ENCODE data around the gene TRMT44.
"Not testable (repeated sequence)": the region's sequence is repeated elsewhere in the genome, so short reads cannot be mapped to it uniquely, and the experiment has no call there.

The TRMT44 gene

GRCh38 chr4:8402640-8403039, 37.9 kb upstream of the TRMT44 start:
- Mint-ChIP-seq H3K9me3 (no peaks in the 10 kb centered on the region), H3K36me3 (ENCODE audit: low read depth) (peaks cover 10% of the 10 kb centered on the region), H3K27ac (no peak overlapping the region), H3K27me3 (no peaks in the 10 kb centered on the region), H3K4me1 (no peaks in the 10 kb centered on the region), H3K4me3 (no peak overlapping the region)
- DNase-seq (no peak), ATAC-seq (no peak)

GRCh38 chr4:8403173-8403753, 37.3 kb upstream of the TRMT44 start:
- no peaks in the 10 kb centered on the region for H3K9me3 Mint-ChIP-seq
- H3K36me3 Mint-ChIP-seq (ENCODE audit: low read depth) = peaks cover 10% of the 10 kb centered on the region
- no peak overlapping the region for H3K27ac Mint-ChIP-seq
- no peaks in the 10 kb centered on the region for H3K4me1 Mint-ChIP-seq
- peak; percentile 68 for DNase-seq
- peak; percentile 56 for ATAC-seq
- H3K27me3 Mint-ChIP-seq = no peaks in the 10 kb centered on the region
- no peak overlapping the region for H3K4me3 Mint-ChIP-seq

DNA sequence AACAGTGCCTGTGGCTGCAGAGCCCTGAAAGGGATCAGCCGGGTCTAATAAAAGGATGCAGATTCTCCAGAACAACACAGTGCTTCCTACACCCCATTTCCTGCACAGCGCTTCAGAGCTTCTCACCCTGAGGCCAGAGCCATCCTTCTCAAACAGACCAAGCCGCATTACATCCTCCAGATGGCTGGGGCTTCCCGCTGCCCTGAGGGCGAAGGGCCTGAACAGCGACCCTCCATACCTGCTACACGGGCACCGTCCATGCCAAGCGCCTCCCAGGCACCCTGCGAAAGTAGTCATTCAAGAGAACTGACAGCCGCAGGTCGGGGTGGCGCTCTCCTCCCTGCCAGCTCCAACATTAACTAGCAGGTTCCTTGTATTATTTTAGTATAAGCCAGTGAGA, 36.6 kb upstream of the TRMT44 start:
- DNase-seq = no peak
- Mint-ChIP-seq H3K27me3 (no peaks in the 10 kb centered on the region), H3K36me3 (ENCODE audit: low read depth) (peaks cover 10% of the 10 kb centered on the region), H3K4me1 (no peaks in the 10 kb centered on the region), H3K9me3 (no peaks in the 10 kb centered on the region), H3K4me3 (no peak overlapping the region), H3K27ac (no peak overlapping the region)
- no peak for ATAC-seq

DNA sequence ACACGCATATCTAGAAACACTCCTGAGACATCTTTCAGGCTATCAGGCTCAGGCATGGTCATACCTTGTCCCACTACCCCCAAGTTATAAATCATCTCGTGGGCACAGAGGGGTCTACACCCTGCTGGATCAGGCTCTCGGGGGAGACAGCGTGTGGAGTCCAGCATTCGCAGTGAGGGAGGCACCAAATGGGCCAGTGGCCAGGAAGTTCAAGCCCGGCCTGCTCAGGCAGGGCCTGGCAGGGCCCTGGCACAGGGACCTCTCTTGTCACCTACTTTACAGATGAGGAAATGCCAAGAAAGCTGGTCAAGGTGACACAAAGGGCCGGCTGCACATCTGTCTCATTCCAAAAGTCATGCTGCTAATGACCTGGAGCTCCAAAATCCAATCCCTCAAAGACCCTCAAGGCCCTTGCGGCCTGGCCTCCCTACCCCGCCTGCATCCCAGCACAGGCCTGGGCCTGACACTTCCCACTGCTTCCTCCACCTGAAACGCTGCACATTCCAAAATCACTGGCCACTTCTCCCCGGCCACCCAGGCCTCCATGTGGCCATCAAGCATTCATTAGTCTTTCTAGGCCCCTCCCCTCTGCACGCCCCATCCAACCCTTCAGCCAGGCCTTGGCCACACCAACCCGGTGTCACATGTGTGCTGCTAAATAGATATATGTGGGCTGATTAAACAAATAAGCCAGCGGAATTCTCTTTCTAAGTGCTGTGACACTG, 35.6 kb upstream of the TRMT44 start:
- Mint-ChIP-seq H3K9me3 (no peaks in the 10 kb centered on the region), H3K4me3 (no peak overlapping the region), H3K27ac (no peak overlapping the region), H3K36me3 (ENCODE audit: low read depth) (peaks cover 9% of the 10 kb centered on the region), H3K4me1 (peaks cover 4% of the 10 kb centered on the region), H3K27me3 (no peaks in the 10 kb centered on the region)
- ATAC-seq = no peak
- DNase-seq = no peak

GRCh38 chr4:8405516-8405875, 35.1 kb upstream of the TRMT44 start:
- DNase-seq = no peak
- no peak overlapping the region for H3K4me3 Mint-ChIP-seq
- ATAC-seq = no peak
- peaks cover 7% of the 10 kb centered on the region for H3K4me1 Mint-ChIP-seq
- H3K27ac Mint-ChIP-seq = no peak overlapping the region
- no peaks in the 10 kb centered on the region for H3K9me3 Mint-ChIP-seq
- no peaks in the 10 kb centered on the region for H3K27me3 Mint-ChIP-seq
- H3K36me3 Mint-ChIP-seq (ENCODE audit: low read depth) = peaks cover 9% of the 10 kb centered on the region

DNA sequence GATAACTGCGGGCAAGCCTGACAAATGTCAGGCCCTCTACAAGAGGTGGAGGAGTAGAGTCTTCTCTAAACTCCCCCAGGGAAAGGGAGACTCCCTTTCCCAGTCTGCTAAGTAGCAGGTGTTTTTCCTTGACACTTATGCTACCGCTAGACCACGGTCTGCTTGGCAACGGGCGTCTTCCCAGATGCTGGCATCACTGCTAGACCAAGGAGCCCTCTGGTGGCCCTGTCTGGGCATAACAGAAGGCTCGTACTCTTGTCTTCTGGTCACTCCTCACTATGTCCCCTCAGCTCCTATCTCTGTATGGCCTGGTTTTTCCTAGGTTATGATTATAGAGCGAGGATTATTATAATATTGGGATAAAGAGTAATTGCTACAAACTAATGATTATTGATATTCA, 33.7 kb upstream of the TRMT44 start:
- peak; percentile 25 for DNase-seq
- H3K9me3 Mint-ChIP-seq, H3K27ac Mint-ChIP-seq, H3K27me3 Mint-ChIP-seq, H3K4me1 Mint-ChIP-seq, ATAC-seq, H3K4me3 Mint-ChIP-seq: not testable (repeated sequence)
- peaks cover 10% of the 10 kb centered on the region for H3K36me3 Mint-ChIP-seq (ENCODE audit: low read depth)

DNA sequence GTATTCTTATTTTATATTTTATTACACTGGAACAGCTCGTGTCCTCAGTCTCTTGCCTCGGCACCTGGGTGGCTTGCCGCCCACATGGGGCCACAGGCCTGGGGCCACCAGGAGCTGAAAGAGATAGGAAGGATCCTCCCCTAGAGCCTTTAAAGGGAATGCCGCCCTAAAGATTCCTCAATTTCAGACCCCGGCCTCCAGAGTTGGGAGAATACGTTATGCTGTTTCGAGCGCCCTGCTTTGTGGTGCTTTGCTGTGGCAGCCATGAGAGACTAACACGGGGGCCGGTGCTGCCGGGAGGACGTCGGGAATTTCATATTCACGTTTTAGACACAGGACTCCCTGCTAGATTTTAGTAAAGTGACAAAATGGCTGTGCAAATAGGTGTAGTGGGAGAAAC, 33.3 kb upstream of the TRMT44 start:
- ATAC-seq = no peak
- Mint-ChIP-seq H3K4me3 (no peak overlapping the region), H3K4me1 (peaks cover 7% of the 10 kb centered on the region), H3K9me3 (no peaks in the 10 kb centered on the region), H3K36me3 (ENCODE audit: low read depth) (peaks cover 12% of the 10 kb centered on the region), H3K27me3 (no peaks in the 10 kb centered on the region), H3K27ac (no peak overlapping the region)
- DNase-seq = no peak

GRCh38 chr4:8407756-8408155, 32.8 kb upstream of the TRMT44 start:
- H3K4me1 Mint-ChIP-seq = peaks cover 7% of the 10 kb centered on the region
- no peak for DNase-seq
- H3K4me3 Mint-ChIP-seq = no peak overlapping the region
- H3K27me3 Mint-ChIP-seq = no peaks in the 10 kb centered on the region
- ATAC-seq = no peak
- peaks cover 13% of the 10 kb centered on the region for H3K36me3 Mint-ChIP-seq (ENCODE audit: low read depth)
- H3K9me3 Mint-ChIP-seq = no peaks in the 10 kb centered on the region
- no peak overlapping the region for H3K27ac Mint-ChIP-seq

- H3K27ac Mint-ChIP-seq = no peak overlapping the region
- H3K27me3 Mint-ChIP-seq = no peaks in the 10 kb centered on the region
- ATAC-seq (peak; percentile 64), DNase-seq (peak; percentile 29)
- peaks cover 17% of the 10 kb centered on the region for H3K4me1 Mint-ChIP-seq
- H3K9me3 Mint-ChIP-seq = no peaks in the 10 kb centered on the region
- peaks cover 20% of the 10 kb centered on the region for H3K36me3 Mint-ChIP-seq (ENCODE audit: low read depth)
- no peak overlapping the region for H3K4me3 Mint-ChIP-seq
These were observed 31.1 kb upstream of the TRMT44 start for GRCh38 chr4:8409264-8410065.

- ATAC-seq (no peak), DNase-seq (no peak)
- peaks cover 23% of the 10 kb centered on the region for H3K4me1 Mint-ChIP-seq
- H3K4me3 Mint-ChIP-seq = no peak overlapping the region
- no peaks in the 10 kb centered on the region for H3K9me3 Mint-ChIP-seq
- peaks cover 24% of the 10 kb centered on the region for H3K36me3 Mint-ChIP-seq (ENCODE audit: low read depth)
- no peaks in the 10 kb centered on the region for H3K27me3 Mint-ChIP-seq
- H3K27ac Mint-ChIP-seq = no peak overlapping the region
These were observed 30.4 kb upstream of the TRMT44 start for GRCh38 chr4:8410066-8410625.

GRCh38 chr4:8410641-8411271, 29.8 kb upstream of the TRMT44 start:
- H3K27ac Mint-ChIP-seq = no peak overlapping the region
- DNase-seq (no peak), ATAC-seq (no peak)
- H3K4me1 Mint-ChIP-seq = peaks cover 23% of the 10 kb centered on the region
- H3K4me3 Mint-ChIP-seq = no peak overlapping the region
- H3K36me3 Mint-ChIP-seq (ENCODE audit: low read depth) = peaks cover 27% of the 10 kb centered on the region
- no peaks in the 10 kb centered on the region for H3K27me3 Mint-ChIP-seq
- no peaks in the 10 kb centered on the region for H3K9me3 Mint-ChIP-seq

GRCh38 chr4:8411351-8412180, 29.0 kb upstream of the TRMT44 start:
- no peaks in the 10 kb centered on the region for H3K9me3 Mint-ChIP-seq
- peaks cover 25% of the 10 kb centered on the region for H3K36me3 Mint-ChIP-seq (ENCODE audit: low read depth)
- DNase-seq (no peak), ATAC-seq (no peak)
- H3K27me3 Mint-ChIP-seq = no peaks in the 10 kb centered on the region
- no peak overlapping the region for H3K27ac Mint-ChIP-seq
- peaks cover 24% of the 10 kb centered on the region for H3K4me1 Mint-ChIP-seq
- H3K4me3 Mint-ChIP-seq = no peak overlapping the region

DNA sequence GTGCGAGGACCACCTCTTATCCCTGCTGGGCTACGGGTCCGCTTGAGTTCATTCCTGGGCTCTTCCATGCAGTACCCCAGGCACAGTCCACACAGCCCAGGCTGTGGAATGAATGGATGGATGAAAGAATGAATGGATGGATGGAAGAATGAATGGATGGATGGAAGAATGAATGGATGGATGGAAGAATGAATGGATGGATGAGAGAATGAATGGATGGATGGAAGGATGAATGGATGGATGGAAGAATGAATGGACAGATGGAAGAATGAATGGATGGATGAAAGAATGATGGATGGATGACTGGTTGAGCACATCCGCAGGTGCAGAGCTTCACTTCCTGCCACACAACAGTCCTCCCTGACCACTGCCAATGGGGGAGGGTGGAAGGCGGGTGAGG, 28.3 kb upstream of the TRMT44 start:
- no peak for DNase-seq
- H3K27ac Mint-ChIP-seq = no peak overlapping the region
- no peaks in the 10 kb centered on the region for H3K9me3 Mint-ChIP-seq
- peaks cover 25% of the 10 kb centered on the region for H3K36me3 Mint-ChIP-seq (ENCODE audit: low read depth)
- H3K27me3 Mint-ChIP-seq = no peaks in the 10 kb centered on the region
- peaks cover 26% of the 10 kb centered on the region for H3K4me1 Mint-ChIP-seq
- ATAC-seq = no peak
- H3K4me3 Mint-ChIP-seq = no peak overlapping the region

DNA sequence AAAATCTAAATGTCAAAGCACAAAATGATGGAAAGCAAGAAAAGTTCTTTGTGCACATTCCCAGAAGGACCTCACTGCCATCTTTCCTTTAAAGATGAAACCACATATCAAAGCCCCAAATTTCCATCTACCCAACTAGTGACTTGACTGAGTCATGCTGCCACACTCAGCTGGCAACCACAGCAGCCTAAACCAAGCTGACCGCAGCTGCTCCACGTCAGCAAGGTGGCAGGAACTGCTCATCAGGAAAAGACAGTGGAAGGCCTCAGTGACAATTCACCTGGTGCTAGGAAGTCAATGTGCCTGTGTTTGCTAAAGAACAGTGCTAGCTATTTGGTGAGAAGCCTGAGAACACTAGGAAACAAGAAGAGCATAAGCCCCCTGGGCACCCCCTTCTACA, 26.2 kb upstream of the TRMT44 start:
- peak; percentile 57 for ATAC-seq
- Mint-ChIP-seq H3K27me3 (no peaks in the 10 kb centered on the region), H3K4me1 (peaks cover 42% of the 10 kb centered on the region), H3K27ac (peak overlapping the region; percentile 91), H3K36me3 (ENCODE audit: low read depth) (peaks cover 25% of the 10 kb centered on the region), H3K9me3 (no peaks in the 10 kb centered on the region), H3K4me3 (peak overlapping the region; percentile 28)
- peak; percentile 57 for DNase-seq

Data from activated naive CD8-positive, alpha-beta T cell treated with anti-CD3 and anti-CD28 coated beads, Interleukin-2, amount 50 U/mL, for 24 hours (primary cell).